Hepatocyte (in vitro differentiated cells): ENCODE data around the gene RNF152. TPM values are rescaled to one million over a fixed set of nuclear protein-coding genes. Genes with fewer than 3 reads are reported as not detected.

Experiments
- DNase-seq: peaks from one replicate; pipeline ENCODE4 v3.0.0-alpha.2; 2016; ENCODE audit warnings: low spot score
- H2AFZ ChIP-seq: fragments of 200-600 bp; sonication (generic); 2 replicates; pipeline ENCODE4 v1.6.0; 2016; ENCODE audit warnings: antibody characterized with exemption, mild to moderate bottlenecking
- H3K27ac ChIP-seq: fragments of 200-600 bp; sonication (generic); 2 replicates; pipeline ENCODE4 v1.5.1; 2016; ENCODE audit warnings: mild to moderate bottlenecking
- H3K27me3 ChIP-seq: fragments of 200-600 bp; sonication (generic); 2 replicates; pipeline ENCODE4 v1.6.1; 2016
- H3K36me3 ChIP-seq: fragments of 200-600 bp; sonication (generic); replicated peaks from 2 replicates; pipeline ENCODE4 v1.5.1; 2016; ENCODE audit warnings: low read depth; ENCODE audit not compliant: insufficient read depth
- H3K4me1 ChIP-seq: fragments of 200-600 bp; sonication (generic); 2 replicates; pipeline ENCODE4 v1.5.1; 2016; ENCODE audit warnings: mild to moderate bottlenecking, moderate library complexity; ENCODE audit not compliant: insufficient read depth
- H3K4me2 ChIP-seq: fragments of 200-600 bp; sonication (generic); 2 replicates; pipeline ENCODE4 v1.6.0; 2016
- H3K4me3 ChIP-seq: fragments of 200-600 bp; sonication (generic); 2 replicates; pipeline ENCODE4 v1.5.1; 2016; ENCODE audit warnings: mild to moderate bottlenecking
- H3K79me2 ChIP-seq: fragments of 200-600 bp; sonication (generic); 2 replicates; pipeline ENCODE4 v1.6.0; 2017; ENCODE audit warnings: mild to moderate bottlenecking
- H3K9me2 ChIP-seq: fragments of 200-600 bp; sonication (generic); replicated peaks from 2 replicates; pipeline ENCODE4 v1.6.0; 2017; ENCODE audit warnings: mild to moderate bottlenecking; ENCODE audit not compliant: insufficient read depth
- H3K9me3 ChIP-seq: fragments of 200-600 bp; sonication (generic); 2 replicates; pipeline ENCODE4 v1.5.1; 2016; ENCODE audit warnings: low read depth, mild to moderate bottlenecking
- H4K20me1 ChIP-seq: fragments of 200-600 bp; sonication (generic); 2 replicates; pipeline ENCODE4 v1.6.0; 2016; ENCODE audit warnings: mild to moderate bottlenecking; ENCODE audit not compliant: insufficient read depth, poor library complexity, severe bottlenecking
- CTCF ChIP-seq: fragments of 200-600 bp; sonication (generic); IDR thresholded peaks from 2 replicates; pipeline ENCODE4 v1.5.1; 2016; ENCODE audit warnings: antibody characterized with exemption, mild to moderate bottlenecking; ENCODE audit not compliant: poor library complexity
- EZH2 ChIP-seq: fragments of 200-600 bp; sonication (generic); IDR thresholded peaks from 2 replicates; pipeline ENCODE4 v1.6.1; 2016; ENCODE audit warnings: antibody characterized with exemption, mild to moderate bottlenecking, borderline replicate concordance
- EZH2phosphoT487 ChIP-seq: fragments of 200-600 bp; sonication (generic); IDR thresholded peaks from one replicate; pipeline ENCODE4 v1.6.1; 2018; ENCODE audit warnings: antibody characterized with exemption, mild to moderate bottlenecking, low read depth, moderate library complexity; ENCODE audit not compliant: unreplicated experiment, severe bottlenecking
- WGBS: methylation state at CpG from one replicate; pipeline ENCODE4 v1.1.6; 2016; ENCODE audit warnings: low lambda C conversion rate; ENCODE audit errors: missing lambda C conversion rate; 5-methylcytosine and 5-hydroxymethylcytosine counted together
- polyA plus RNA-seq: library from polyadenylated mRNA; unstranded; fragments of >200 nt; fragmentation: Nextera tagmentation; extraction: Ambion mirVana; gene quantifications from 2 replicates; pipeline ENCODE4 v1.2.1, GENCODE V29; 2016
- total RNA-seq: library from RNA; depleted of rRNA; stranded (reverse); fragments of >200 nt; gene quantifications from 2 replicates; pipeline ENCODE4 v1.2.3, GENCODE V29; 2014

Gene RNF152
- total and polyA plus RNA-seq, 2 experiments from 2014 or later, result 4.2 to 18.3 TPM

- peak; percentile 85 for DNase-seq
- H3K9me2 ChIP-seq, result no peaks in the 10 kb centered on the region
- TF ChIP-seq CTCF, result peak; percentile 20
- TF ChIP-seq EZH2, result no peak
- TF ChIP-seq EZH2phosphoT487, result no peak
- H2AFZ ChIP-seq, result peak overlapping the region; percentile 98
- H3K4me2 ChIP-seq, result peak overlapping the region; percentile 97
- no peaks in the 10 kb centered on the region for H3K9me3 ChIP-seq
- H3K4me3 ChIP-seq, result peak overlapping the region; percentile 99
- H3K79me2 ChIP-seq, result peaks cover 32% of the 10 kb centered on the region
- H3K27me3 ChIP-seq, result no peaks in the 10 kb centered on the region
- WGBS, result under 1% methylated on average over 26 of the region's 65 CpGs
- peak overlapping the region; percentile 83 for H3K27ac ChIP-seq
- peaks cover 21% of the 10 kb centered on the region for H3K4me1 ChIP-seq
- no peaks in the 10 kb centered on the region for H4K20me1 ChIP-seq
- H3K36me3 ChIP-seq, result no peaks in the 10 kb centered on the region
These were observed 633 bp upstream of the RNF152 start for GRCh38 chr18:61893309-61893970.

- Histone ChIP-seq H3K36me3 (no peaks in the 10 kb centered on the region), H3K9me3 (no peaks in the 10 kb centered on the region), H3K4me1 (peaks cover 21% of the 10 kb centered on the region), H4K20me1 (no peaks in the 10 kb centered on the region), H3K9me2 (no peaks in the 10 kb centered on the region), H3K27ac (no peak overlapping the region), H3K4me3 (no peak overlapping the region), H2AFZ (no peak overlapping the region), H3K4me2 (peak overlapping the region; percentile 97), H3K27me3 (no peaks in the 10 kb centered on the region), H3K79me2 (peaks cover 36% of the 10 kb centered on the region)
- WGBS, result 44% methylated on average over 4 of the region's 4 CpGs
- DNase-seq, result peak; percentile 11
- TF ChIP-seq EZH2phosphoT487 (no peak), EZH2 (no peak), CTCF (no peak)
These were observed 913 bp downstream of the RNF152 start for GRCh38 chr18:61891894-61892293.

- H3K27me3 ChIP-seq, result no peaks in the 10 kb centered on the region
- peak overlapping the region; percentile 97 for H3K4me2 ChIP-seq
- H3K4me3 ChIP-seq, result no peak overlapping the region
- H3K27ac ChIP-seq, result no peak overlapping the region
- H3K9me3 ChIP-seq, result no peaks in the 10 kb centered on the region
- no peak for DNase-seq
- H3K36me3 ChIP-seq, result no peaks in the 10 kb centered on the region
- H4K20me1 ChIP-seq, result no peaks in the 10 kb centered on the region
- H2AFZ ChIP-seq, result no peak overlapping the region
- 72% methylated on average over 2 of the region's 2 CpGs for WGBS
- peaks cover 41% of the 10 kb centered on the region for H3K79me2 ChIP-seq
- no peak for TF ChIP-seq CTCF
- TF ChIP-seq EZH2, result no peak
- no peak for TF ChIP-seq EZH2phosphoT487
- no peaks in the 10 kb centered on the region for H3K9me2 ChIP-seq
- peaks cover 17% of the 10 kb centered on the region for H3K4me1 ChIP-seq
These were observed 1.5 kb downstream of the RNF152 start for GRCh38 chr18:61891271-61891670.
